ENCODE data around the gene BTN1A1.
A peak's percentile ranks its signal among the peaks of the same experiment; 100 is the strongest.
"Not testable (repeated sequence)": the region's sequence is repeated elsewhere in the genome, so short reads cannot be mapped to it uniquely, and the experiment has no call there.

BTN1A1 gene

GRCh38 chr6:26500102-26500501 lies at the start of gene BTN1A1:
Gene BTN1A1, plus strand, starts transcription at chr6:26500303. Its CDS starts 984 bp downstream, at chr6:26501287.
- no peak for DNase-seq (ENCODE audit: low read depth)

- DNase-seq (ENCODE audit: low read depth): no peak
These were observed 47.4 kb upstream of the BTN1A1 start for GRCh38 chr6:26452631-26453235.

- no peak for DNase-seq (ENCODE audit: low read depth)
These were observed 45.5 kb upstream of the BTN1A1 start for GRCh38 chr6:26454631-26455030.

- DNase-seq (ENCODE audit: low read depth): no peak
These were observed 44.6 kb upstream of the BTN1A1 start for GRCh38 chr6:26455357-26455970.

GRCh38 chr6:26457264-26457805 lies 42.8 kb upstream of the BTN1A1 start:
- no peak for DNase-seq (ENCODE audit: low read depth)

- peak; percentile 83 for DNase-seq (ENCODE audit: low read depth)
These were observed 42.1 kb upstream of the BTN1A1 start, which contains the start of gene BTN2A1 for GRCh38 chr6:26457806-26458688. Gene BTN2A1, plus strand, starts transcription at chr6:26457955. Its CDS starts 682 bp downstream, at chr6:26458637.

- DNase-seq (ENCODE audit: low read depth): no peak
These were observed 40.9 kb upstream of the BTN1A1 start for GRCh38 chr6:26459023-26459810.

- not testable (repeated sequence) for DNase-seq (ENCODE audit: low read depth)
These were observed 38.8 kb upstream of the BTN1A1 start for GRCh38 chr6:26461353-26461752.

GRCh38 chr6:26464014-26464413 lies 36.1 kb upstream of the BTN1A1 start:
- DNase-seq (ENCODE audit: low read depth): no peak

GRCh38 chr6:26464416-26465131 lies 35.5 kb upstream of the BTN1A1 start:
- DNase-seq (ENCODE audit: low read depth): no peak

- no peak for DNase-seq (ENCODE audit: low read depth)
These were observed 34.3 kb upstream of the BTN1A1 start for GRCh38 chr6:26465776-26466175.

GRCh38 chr6:26468829-26469228 lies 31.3 kb upstream of the BTN1A1 start:
- no peak for DNase-seq (ENCODE audit: low read depth)

GRCh38 chr6:26470643-26471042 lies 29.5 kb upstream of the BTN1A1 start:
- DNase-seq (ENCODE audit: low read depth): no peak

GRCh38 chr6:26471970-26472369 lies 28.1 kb upstream of the BTN1A1 start:
- no peak for DNase-seq (ENCODE audit: low read depth)

- no peak for DNase-seq (ENCODE audit: low read depth)
These were observed 27.4 kb upstream of the BTN1A1 start for GRCh38 chr6:26472549-26473290.

- DNase-seq (ENCODE audit: low read depth): no peak
These were observed 26.7 kb upstream of the BTN1A1 start for GRCh38 chr6:26473429-26473757.

GRCh38 chr6:26473758-26474438 lies 26.2 kb upstream of the BTN1A1 start:
- DNase-seq (ENCODE audit: low read depth): peak; percentile 93

GRCh38 chr6:26474439-26474881 lies 25.6 kb upstream of the BTN1A1 start:
- DNase-seq (ENCODE audit: low read depth): peak; percentile 31

- no peak for DNase-seq (ENCODE audit: low read depth)
These were observed 24.0 kb upstream of the BTN1A1 start for GRCh38 chr6:26475823-26476729.

Measured in HS-27A (cell line).